Measurements from ENCODE around the gene FAM118A. TPM values are rescaled to one million over a fixed set of nuclear protein-coding genes. Genes with fewer than 3 reads are reported as not detected.

Gene FAM118A
- total RNA-seq, 1 experiment from 2014 or later: 37.9 TPM

- Histone ChIP-seq H3K18ac (ENCODE audit: insufficient read length, low read depth, low read length) (no peak overlapping the region), H2BK12ac (ENCODE audit: insufficient read length, low read depth, low read length) (no peak overlapping the region), H3K23me2 (ENCODE audit: insufficient read length, low read depth, low read length, poor library complexity, severe bottlenecking) (no peaks in the 10 kb centered on the region), H3K79me1 (ENCODE audit: insufficient read depth, low read depth, low read length, poor library complexity, severe bottlenecking) (no peaks in the 10 kb centered on the region), H3K4ac (ENCODE audit: low read depth, low read length) (no peak overlapping the region), H4K5ac (ENCODE audit: insufficient read length, low read depth, low read length) (no peak overlapping the region), H3K27ac (ENCODE audit: insufficient read length, low read depth, low read length) (no peak overlapping the region), H2BK5ac (ENCODE audit: insufficient read length, low read length) (no peak overlapping the region), H3K23ac (ENCODE audit: insufficient read length, low read depth, low read length) (no peak overlapping the region), H3K4me2 (ENCODE audit: insufficient read depth, insufficient read length, low read length) (no peak overlapping the region), H2BK20ac (ENCODE audit: low read depth, low read length, poor library complexity, severe bottlenecking) (no peak overlapping the region), H2BK15ac (ENCODE audit: low read depth, low read length) (no peak overlapping the region), H3K27me3 (ENCODE audit: insufficient read depth, low read length) (no peaks in the 10 kb centered on the region), H2BK120ac (ENCODE audit: low read depth, low read length, poor library complexity, severe bottlenecking) (no peak overlapping the region), H2AK5ac (ENCODE audit: insufficient read length, low read length) (no peak overlapping the region), H3K14ac (ENCODE audit: insufficient read depth, low read length) (no peak overlapping the region), H3T11ph (ENCODE audit: low read length) (no peak overlapping the region), H2AFZ (ENCODE audit: low read length) (no peak overlapping the region), H4K20me1 (ENCODE audit: control insufficient read depth, insufficient read depth, insufficient read length) (no peaks in the 10 kb centered on the region), H4K8ac (replicated peaks; ENCODE audit: insufficient read length, low read depth, low read length) (no peak overlapping the region), H3K56ac (ENCODE audit: insufficient read length, low read depth, low read length) (no peak overlapping the region), H4K91ac (ENCODE audit: insufficient read length, low read depth, low read length) (no peak overlapping the region), H3K79me2 (ENCODE audit: insufficient read depth, low read length) (no peaks in the 10 kb centered on the region), H3K9ac (ENCODE audit: extremely low read depth, insufficient read length, low read length) (no peak overlapping the region), H3K9me3 (ENCODE audit: control insufficient read depth, low read depth, low read length) (no peaks in the 10 kb centered on the region), H3K4me1 (ENCODE audit: insufficient read depth, low read length) (no peaks in the 10 kb centered on the region; the same call in 1 of the 2 replicates)
- H3K27ac Mint-ChIP-seq: no peak overlapping the region
- no peaks in the 10 kb centered on the region for H3K36me3 Mint-ChIP-seq (ENCODE audit: insufficient read depth in 1 of 3, low read depth in 3 of 3)
- H3K9me3 Mint-ChIP-seq: no peaks in the 10 kb centered on the region
- TF ChIP-seq, protein P1, sequence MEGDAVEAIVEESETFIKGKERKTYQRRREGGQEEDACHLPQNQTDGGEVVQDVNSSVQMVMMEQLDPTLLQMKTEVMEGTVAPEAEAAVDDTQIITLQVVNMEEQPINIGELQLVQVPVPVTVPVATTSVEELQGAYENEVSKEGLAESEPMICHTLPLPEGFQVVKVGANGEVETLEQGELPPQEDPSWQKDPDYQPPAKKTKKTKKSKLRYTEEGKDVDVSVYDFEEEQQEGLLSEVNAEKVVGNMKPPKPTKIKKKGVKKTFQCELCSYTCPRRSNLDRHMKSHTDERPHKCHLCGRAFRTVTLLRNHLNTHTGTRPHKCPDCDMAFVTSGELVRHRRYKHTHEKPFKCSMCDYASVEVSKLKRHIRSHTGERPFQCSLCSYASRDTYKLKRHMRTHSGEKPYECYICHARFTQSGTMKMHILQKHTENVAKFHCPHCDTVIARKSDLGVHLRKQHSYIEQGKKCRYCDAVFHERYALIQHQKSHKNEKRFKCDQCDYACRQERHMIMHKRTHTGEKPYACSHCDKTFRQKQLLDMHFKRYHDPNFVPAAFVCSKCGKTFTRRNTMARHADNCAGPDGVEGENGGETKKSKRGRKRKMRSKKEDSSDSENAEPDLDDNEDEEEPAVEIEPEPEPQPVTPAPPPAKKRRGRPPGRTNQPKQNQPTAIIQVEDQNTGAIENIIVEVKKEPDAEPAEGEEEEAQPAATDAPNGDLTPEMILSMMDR (conservative IDR thresholded peaks at IDR 0.05): no peak
- peaks cover 25% of the 10 kb centered on the region for H3K27me3 Mint-ChIP-seq (ENCODE audit: low read depth)
- H3K4me1 Mint-ChIP-seq: peaks cover 14 to 19% of the 10 kb centered on the region in 2 experiments
- DNase-seq: no peak
- no peak overlapping the region for H3K4me3 Mint-ChIP-seq
- no CpG with 5 or more reads among the region's 9 CpGs for WGBS (ENCODE audit: extremely low coverage, insufficient read length, low lambda C conversion rate)
These were observed 14.2 kb upstream of the FAM118A start for GRCh38 chr22:45295492-45295891.
